ENCODE measurements around the gene FOCAD. TPM values are rescaled to one million over a fixed set of nuclear protein-coding genes. Genes with fewer than 3 reads are reported as not detected.
A peak's percentile ranks its signal among the peaks of the same experiment; 100 is the strongest.

FOCAD gene
- total RNA-seq, 1 experiment from 2014 or later = 20.0 TPM

- no peak for DNase-seq (ENCODE audit: extremely low read depth, low read depth)
These were observed 104.7 kb downstream of the FOCAD start for GRCh38 chr9:20788526-20789451.

GRCh38 chr9:20790721-20791120, 106.7 kb downstream of the FOCAD start:
- DNase-seq (ENCODE audit: extremely low read depth, low read depth) = no peak

DNA sequence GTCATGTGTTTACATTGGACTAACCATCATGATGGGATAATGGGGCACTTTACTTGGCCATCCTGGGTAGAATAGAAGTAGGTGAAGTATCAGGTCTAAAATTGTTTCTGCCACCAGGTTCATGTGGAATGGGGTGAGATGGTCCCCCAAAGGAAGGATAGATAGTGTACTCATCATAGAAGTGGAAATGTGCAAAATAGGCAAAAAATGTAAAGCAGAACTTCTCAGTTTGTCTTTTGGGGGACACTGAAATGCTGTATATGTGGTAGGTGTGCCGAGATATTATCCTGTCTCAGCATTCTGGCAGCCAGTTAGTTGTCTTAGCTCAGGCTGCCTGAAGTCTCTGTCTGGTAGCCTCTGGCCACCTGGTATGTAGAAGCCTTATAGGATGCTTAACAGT, 107.6 kb downstream of the FOCAD start:
- no peak for DNase-seq (ENCODE audit: extremely low read depth, low read depth)

GRCh38 chr9:20804489-20805250, 120.6 kb downstream of the FOCAD start:
- no peak for DNase-seq (ENCODE audit: extremely low read depth, low read depth)

- DNase-seq (ENCODE audit: extremely low read depth, low read depth) = no peak
These were observed 121.7 kb downstream of the FOCAD start for GRCh38 chr9:20805766-20806165.

- no peak for DNase-seq (ENCODE audit: extremely low read depth, low read depth)
These were observed 123.9 kb downstream of the FOCAD start for GRCh38 chr9:20808002-20808401.

GRCh38 chr9:20811872-20812271, 127.8 kb downstream of the FOCAD start:
- DNase-seq (ENCODE audit: extremely low read depth, low read depth) = peak; percentile 1

DNA sequence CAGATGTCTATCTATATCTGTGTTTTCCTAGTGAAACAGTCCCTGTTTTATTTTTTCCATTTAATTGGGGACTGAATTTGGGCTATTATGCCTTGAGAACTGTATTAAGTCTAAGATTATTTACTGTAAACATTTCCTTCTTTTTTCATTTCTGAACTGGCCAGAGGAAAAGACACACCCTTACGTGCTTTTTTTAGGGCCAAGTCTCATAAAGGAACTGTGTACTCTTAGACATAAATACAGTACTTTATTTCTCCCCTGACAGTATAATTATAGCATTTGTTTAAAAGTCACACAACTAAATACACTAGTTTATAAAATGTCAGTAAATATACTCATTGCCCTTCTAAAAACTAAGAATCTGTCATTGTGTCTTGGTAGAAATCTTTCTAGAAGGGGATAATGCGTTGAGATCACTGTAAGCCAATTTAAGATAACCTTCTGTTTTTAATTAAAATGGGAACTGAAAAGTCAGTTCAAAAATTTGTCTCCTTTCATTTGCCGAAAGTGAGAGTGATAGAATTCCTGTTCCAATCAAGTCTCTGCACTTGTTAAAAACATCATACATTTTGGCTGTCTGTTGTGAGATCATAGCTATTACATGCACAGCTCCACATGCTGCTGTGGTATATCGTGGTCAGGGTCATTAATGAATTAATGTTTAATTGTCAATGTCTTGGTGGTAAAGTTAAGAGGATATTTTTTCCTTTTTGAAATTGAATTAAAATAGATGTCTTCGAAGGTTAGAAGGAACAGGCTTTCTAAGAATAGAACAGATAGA, 132.1 kb downstream of the FOCAD start:
- DNase-seq (ENCODE audit: extremely low read depth, low read depth) = no peak

DNA sequence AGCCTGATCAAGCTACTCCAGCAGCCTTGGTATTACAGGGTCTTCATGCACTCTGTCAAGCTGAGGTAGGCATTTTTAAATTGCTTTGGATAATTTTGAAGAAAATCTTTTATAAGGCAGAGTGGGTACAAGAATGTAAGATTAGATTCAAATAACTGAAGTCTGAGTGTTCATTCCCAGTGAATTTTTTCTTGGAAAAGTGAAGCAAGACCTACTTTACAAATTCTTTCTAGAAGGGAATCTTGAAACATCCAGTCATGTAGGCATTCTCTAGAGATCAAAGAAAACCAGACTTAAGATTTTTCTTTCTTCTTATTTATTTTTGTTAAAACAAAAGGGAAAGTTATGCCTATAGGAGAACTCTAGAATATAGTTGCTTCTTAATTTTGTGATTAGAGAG, 139.0 kb downstream of the FOCAD start:
- DNase-seq (ENCODE audit: extremely low read depth, low read depth) = no peak

DNA sequence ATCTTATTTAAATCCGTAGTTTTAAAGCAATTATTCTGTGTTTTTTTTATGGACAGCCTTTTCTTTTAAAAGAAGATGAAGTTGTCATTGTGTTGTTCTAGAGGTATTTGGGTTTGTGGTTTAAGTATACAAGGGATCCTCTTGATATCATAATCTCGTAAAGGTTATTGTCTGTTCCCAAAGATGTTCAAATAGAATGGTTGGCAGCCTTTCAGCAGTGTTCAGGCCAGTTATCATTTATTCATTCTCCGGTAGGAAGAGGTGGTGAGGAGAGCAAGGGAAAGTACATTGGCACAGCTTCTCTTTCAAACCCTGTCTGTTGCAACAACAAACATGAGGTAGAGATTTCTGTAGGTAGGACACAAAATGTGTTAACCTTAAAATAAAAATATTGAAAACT, 147.0 kb downstream of the FOCAD start:
- DNase-seq (ENCODE audit: extremely low read depth, low read depth) = no peak

DNA sequence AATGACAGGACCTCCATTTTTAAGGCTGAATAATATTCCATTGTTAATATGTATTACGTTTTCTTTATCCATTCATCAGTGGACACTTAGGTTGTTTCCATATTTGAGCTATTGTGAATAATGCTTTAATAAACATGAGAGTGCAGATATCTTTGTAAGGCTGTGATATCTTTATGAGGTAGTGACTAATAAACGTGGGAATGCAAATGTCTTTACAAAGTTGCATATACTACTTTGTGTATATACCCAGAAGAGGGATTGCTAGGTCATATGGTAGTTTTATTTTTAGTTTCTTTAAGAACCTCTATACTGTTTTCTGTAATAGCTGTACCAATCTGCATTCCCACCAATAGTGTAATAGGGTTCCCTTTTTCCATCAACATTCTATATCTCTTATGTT, 148.7 kb downstream of the FOCAD start:
- no peak for DNase-seq (ENCODE audit: extremely low read depth, low read depth)

DNA sequence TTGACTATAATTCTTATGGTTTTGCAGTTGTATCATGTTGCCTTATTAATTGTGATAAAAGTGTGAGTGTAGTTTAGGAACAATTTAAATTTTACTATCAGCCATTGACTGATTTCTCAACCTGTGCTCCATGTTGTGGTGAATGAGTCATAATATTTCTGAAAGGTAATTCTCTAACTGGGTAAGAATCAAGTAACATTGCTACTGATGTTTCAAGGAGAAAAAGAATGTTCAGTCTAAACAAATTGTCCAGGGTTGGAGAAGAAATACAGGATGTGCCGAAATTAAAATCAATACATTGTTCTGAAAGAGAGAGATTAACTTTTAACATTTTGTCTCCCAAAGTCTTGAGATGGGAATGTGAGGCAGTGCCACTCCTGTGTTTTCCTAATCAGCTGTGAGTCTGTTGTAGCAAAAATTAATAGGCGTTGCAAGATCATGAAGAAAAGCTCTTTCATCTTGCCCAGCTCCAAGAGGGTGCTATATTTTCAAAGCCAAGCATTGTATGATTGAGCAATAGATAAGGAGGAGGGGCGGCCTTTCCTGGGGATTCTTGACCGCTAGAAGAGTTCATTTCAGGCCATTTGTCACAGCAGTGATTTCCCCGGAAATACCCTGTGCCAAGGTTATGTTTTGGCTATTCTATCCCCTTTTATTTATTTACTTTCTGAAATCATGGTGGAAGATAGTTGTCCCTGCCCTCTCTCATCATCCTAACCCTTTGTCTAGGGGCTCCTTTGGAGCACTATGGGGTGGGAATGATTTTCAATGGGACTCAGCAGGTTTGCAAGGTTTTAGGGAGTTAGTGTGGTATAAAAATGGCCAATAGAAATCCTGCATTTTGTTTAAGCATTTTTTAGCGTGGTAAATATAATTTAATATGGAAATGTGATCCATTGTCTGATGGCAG, 151.6 kb downstream of the FOCAD start:
- peak; percentile 19 for DNase-seq (ENCODE audit: extremely low read depth, low read depth)

- DNase-seq (ENCODE audit: extremely low read depth, low read depth) = no peak
These were observed 153.1 kb downstream of the FOCAD start for GRCh38 chr9:20837166-20837565.

GRCh38 chr9:20838218-20838617, 154.2 kb downstream of the FOCAD start:
- DNase-seq (ENCODE audit: extremely low read depth, low read depth) = no peak

DNA sequence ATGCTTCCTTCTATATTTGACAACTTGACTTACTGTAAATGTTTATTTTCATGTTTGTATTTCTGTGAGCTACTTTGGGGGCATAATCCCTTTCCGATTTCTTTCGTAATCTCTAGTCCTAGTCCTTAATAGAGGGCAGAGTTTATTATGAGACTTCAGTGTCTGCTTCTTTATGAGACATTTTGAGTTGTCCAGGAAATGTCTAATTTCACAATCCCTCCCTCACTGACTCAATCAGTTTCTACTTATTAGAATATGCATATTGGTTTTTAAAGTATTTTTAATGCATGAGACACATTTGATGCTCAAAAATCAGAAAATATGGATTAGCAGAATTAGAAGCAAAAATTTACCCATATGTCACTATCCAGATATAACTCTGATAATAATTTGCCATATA, 160.9 kb downstream of the FOCAD start:
- DNase-seq (ENCODE audit: extremely low read depth, low read depth) = no peak

GRCh38 chr9:20848490-20848889, 164.4 kb downstream of the FOCAD start:
- no peak for DNase-seq (ENCODE audit: extremely low read depth, low read depth)

DNA sequence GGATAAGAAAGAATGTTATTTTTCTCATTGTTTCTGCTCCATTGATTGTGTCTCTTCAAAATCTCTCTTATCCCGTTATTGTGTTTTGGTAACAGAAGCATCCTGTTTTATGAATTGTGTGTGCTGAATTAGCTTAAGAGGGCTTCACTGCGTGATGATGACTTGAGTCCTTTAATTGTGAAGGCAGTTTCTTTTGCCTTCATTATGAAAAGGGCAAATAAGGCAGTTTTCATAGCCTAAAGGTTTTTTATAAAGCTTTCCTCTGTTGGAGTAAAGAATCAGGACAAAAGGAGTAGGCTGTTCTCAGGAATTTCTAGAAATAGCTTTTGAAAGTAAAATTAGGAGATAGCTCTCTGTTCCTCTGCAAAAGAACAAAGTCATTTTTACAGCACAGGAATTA, 169.8 kb downstream of the FOCAD start:
- DNase-seq (ENCODE audit: extremely low read depth, low read depth) = no peak

DNA sequence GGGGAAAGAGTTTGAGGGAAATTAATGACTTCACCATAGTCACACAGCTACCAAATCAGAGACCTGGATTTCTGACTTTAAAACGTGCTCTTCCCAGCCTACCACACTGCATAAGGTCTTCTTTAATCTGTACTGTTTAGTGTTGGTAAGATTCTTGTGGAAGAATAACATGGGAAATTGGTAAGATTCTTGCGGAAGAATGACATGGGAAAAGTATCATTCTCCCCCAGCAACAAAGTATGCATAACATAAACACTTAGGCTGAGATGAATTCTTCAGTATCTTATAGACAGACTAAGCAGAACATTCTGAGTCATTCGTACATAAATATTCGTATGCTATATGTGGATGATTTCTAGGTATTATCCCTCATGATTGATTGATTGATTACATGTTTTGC, 170.4 kb downstream of the FOCAD start:
- no peak for DNase-seq (ENCODE audit: extremely low read depth, low read depth)

DNA sequence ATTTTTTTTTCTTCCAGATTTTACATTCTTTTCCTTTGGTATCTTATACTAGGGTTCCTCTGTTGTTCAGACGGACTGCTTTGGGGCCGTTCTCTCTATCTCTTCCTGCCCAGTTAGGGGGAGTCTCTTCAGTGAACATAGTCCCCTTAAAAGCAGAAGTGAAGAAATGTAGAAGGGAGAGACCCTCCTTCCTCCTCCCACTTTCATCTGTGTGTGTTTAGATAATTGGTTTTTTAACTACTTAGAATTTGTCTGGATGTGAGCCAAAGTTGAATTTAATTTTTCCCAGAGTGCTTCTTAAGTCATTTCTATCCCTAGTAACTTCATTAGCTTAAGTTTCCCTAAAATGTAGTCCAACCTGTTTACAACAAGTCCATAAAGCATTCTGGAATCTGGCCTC, 179.9 kb downstream of the FOCAD start:
- no peak for DNase-seq (ENCODE audit: extremely low read depth, low read depth)

- no peak for DNase-seq (ENCODE audit: extremely low read depth, low read depth)
These were observed 181.3 kb downstream of the FOCAD start for GRCh38 chr9:20865347-20865746.
